HepG2 (cell line): ENCODE measurements around the gene NCOA7. TPM values are rescaled to one million over a fixed set of nuclear protein-coding genes. Genes with fewer than 3 reads are reported as not detected.

Source experiments
- ATF3 ChIP-seq: sonication (generic); formaldehyde crosslinking; IDR thresholded peaks from 2 replicates; pipeline ENCODE4 v1.4.0; 2020; ENCODE audit warnings: missing genetic modification reagents
- DR1 ChIP-seq: sonication (generic); formaldehyde crosslinking; IDR thresholded peaks from 2 replicates; pipeline ENCODE4 v1.8.0; 2021; ENCODE audit warnings: mild to moderate bottlenecking, missing genetic modification reagents, inconsistent platforms
- GABPB1 ChIP-seq: IDR thresholded peaks from 2 replicates; pipeline ENCODE4 v1.6.1; 2016; ENCODE audit warnings: mild to moderate bottlenecking, missing genetic modification reagents, moderate library complexity, missing compliant biosample characterization
- GMEB2 ChIP-seq: IDR thresholded peaks from 2 replicates; pipeline ENCODE4 v1.6.1; 2016; ENCODE audit warnings: missing biosample characterization, missing genetic modification reagents, low read depth
- HDAC1 ChIP-seq: sonication (generic); formaldehyde crosslinking; IDR thresholded peaks from 2 replicates; pipeline ENCODE4 v1.5.1; 2020; ENCODE audit warnings: mild to moderate bottlenecking, missing genetic modification reagents
- HNRNPK ChIP-seq: fragments of 200-400 bp; formaldehyde crosslinking; IDR thresholded peaks from 2 replicates; pipeline ENCODE4 v1.6.1; 2018; ENCODE audit warnings: low read length, low read depth, moderate library complexity, mild to moderate bottlenecking; ENCODE audit not compliant: poor library complexity, severe bottlenecking
- KAT7 ChIP-seq: IDR thresholded peaks from 2 replicates; pipeline ENCODE4 v1.6.1; 2018; ENCODE audit warnings: borderline replicate concordance, missing compliant biosample characterization
- KDM6A ChIP-seq: IDR thresholded peaks from 2 replicates; pipeline ENCODE4 v1.6.1; 2016; ENCODE audit warnings: low read depth
- MIER2 ChIP-seq: IDR thresholded peaks from 2 replicates; pipeline ENCODE4 v1.6.1; 2016; ENCODE audit warnings: missing biosample characterization, missing genetic modification reagents
- MTA1 ChIP-seq: sonication (generic); formaldehyde crosslinking; IDR thresholded peaks from 2 replicates; pipeline ENCODE4 v1.4.0; 2020; ENCODE audit warnings: missing genetic modification reagents, mild to moderate bottlenecking, borderline replicate concordance
- POLR2AphosphoS5 ChIP-seq: IDR thresholded peaks from 2 replicates; pipeline ENCODE4 v1.6.1; 2012; ENCODE audit warnings: low read depth, low read length
- TFAP4 ChIP-seq: sonication (generic); IDR thresholded peaks from 2 replicates; pipeline ENCODE4 v1.6.1; 2016; ENCODE audit warnings: low read depth, borderline replicate concordance
- TOE1 ChIP-seq: sonication (generic); formaldehyde crosslinking; IDR thresholded peaks from 2 replicates; pipeline ENCODE4 v1.4.0; 2020; ENCODE audit warnings: mild to moderate bottlenecking, missing genetic modification reagents
- ZBTB39 ChIP-seq: sonication (generic); formaldehyde crosslinking; IDR thresholded peaks from 2 replicates; pipeline ENCODE4 v1.5.0; 2020; ENCODE audit warnings: missing genetic modification reagents
- ZBTB8A ChIP-seq: sonication (generic); formaldehyde crosslinking; IDR thresholded peaks from 2 replicates; pipeline ENCODE4 v1.4.0; 2020; ENCODE audit warnings: mild to moderate bottlenecking, low read depth, missing genetic modification reagents, borderline replicate concordance
- ZNF235 ChIP-seq: sonication (generic); formaldehyde crosslinking; IDR thresholded peaks from 2 replicates; pipeline ENCODE4 v1.8.1; 2023; ENCODE audit warnings: mild to moderate bottlenecking, missing genetic modification reagents, borderline replicate concordance
- ZNF343 ChIP-seq: sonication (generic); formaldehyde crosslinking; IDR thresholded peaks from 2 replicates; pipeline ENCODE4 v1.4.0; 2020; ENCODE audit warnings: mild to moderate bottlenecking, missing genetic modification reagents
- ZNF441 ChIP-seq: sonication (generic); formaldehyde crosslinking; IDR thresholded peaks from 2 replicates; pipeline ENCODE4 v1.7.0; 2021; ENCODE audit warnings: missing genetic modification reagents, borderline replicate concordance
- ZNF510 ChIP-seq: sonication (generic); formaldehyde crosslinking; IDR thresholded peaks from 2 replicates; pipeline ENCODE4 v1.4.0; 2020; ENCODE audit warnings: low read depth, mild to moderate bottlenecking, missing genetic modification reagents
- ZNF598 ChIP-seq: sonication (generic); formaldehyde crosslinking; IDR thresholded peaks from 2 replicates; pipeline ENCODE4 v1.5.1; 2020; ENCODE audit warnings: mild to moderate bottlenecking, missing genetic modification reagents, borderline replicate concordance
- ZNF672 ChIP-seq: sonication (generic); formaldehyde crosslinking; IDR thresholded peaks from 2 replicates; pipeline ENCODE4 v1.8.1; 2022; ENCODE audit warnings: missing genetic modification reagents
- ZNF720 ChIP-seq: sonication (generic); formaldehyde crosslinking; IDR thresholded peaks from 2 replicates; pipeline ENCODE4 v1.4.0; 2020; ENCODE audit warnings: missing genetic modification reagents
- ZNF883 ChIP-seq: sonication (generic); formaldehyde crosslinking; IDR thresholded peaks from 2 replicates; pipeline ENCODE4 v1.5.1; 2020; ENCODE audit warnings: mild to moderate bottlenecking, missing genetic modification reagents; ENCODE audit errors: not compliant biosample characterization
- polyA plus RNA-seq, 8 experiments: library from polyadenylated mRNA; depleted of rRNA in 3 of 8; stranded (reverse) in 7 of 8; unstranded in 1 of 8; fragments of >200 nt; fragmentation: Illumina TruSeq in 4 of 8; extraction: Trizol in 4 of 8; gene quantifications; 2 replicates each; pipeline versions ENCODE4 v1.2.1 to v1.2.3, GENCODE V29; 2011 to 2016; ENCODE audit warnings: low read depth in 4 of 8, missing spikeins in 1 of 8, mixed read lengths in 1 of 8; ENCODE audit not compliant: insufficient read depth in 1 of 8
- total RNA-seq, 5 experiments: library from RNA; depleted of rRNA; stranded (reverse); fragments of >200 nt; fragmentation: Illumina TruSeq; extraction: Trizol; gene quantifications; 2 replicates each; pipeline ENCODE4 v1.2.3, GENCODE V29; 2016; ENCODE audit warnings: low read depth in 1 of 5

The NCOA7 gene
- total and polyA plus RNA-seq, 2 of the 13 experiments (the other 11 are each of a cell fraction or from before 2014, with no cell fraction given): 13.6 to 20.8 TPM

- TF ChIP-seq MTA1: peak; percentile 96; the same call in 1 of the 2 replicates
- peak; percentile 82 for TF ChIP-seq DR1 (CRISPR knock-in tag)
- peak; percentile 69; the same call in 1 of the 2 replicates for TF ChIP-seq ZBTB8A (CRISPR knock-in tag)
- TF ChIP-seq MIER2: peak; percentile 87
- peak; percentile 99 for TF ChIP-seq KAT7
- peak; percentile 47 for TF ChIP-seq HNRNPK
- TF ChIP-seq GABPB1 (CRISPR knock-in tag): peak; percentile 88
- TF ChIP-seq ZNF343 (CRISPR knock-in tag): peak; percentile 79
- no peak for TF ChIP-seq TOE1 (CRISPR knock-in tag)
- peak; percentile 95 for TF ChIP-seq ZNF883
- TF ChIP-seq ZNF720 (CRISPR knock-in tag): no peak
- TF ChIP-seq ZNF510: no peak
- TF ChIP-seq ATF3 (CRISPR knock-in tag): peak; percentile 48
- no peak; the same call in 1 of the 2 replicates for TF ChIP-seq ZBTB39 (CRISPR knock-in tag)
- peak; percentile 94; the same call in 1 of the 2 replicates for TF ChIP-seq ZNF235 (CRISPR knock-in tag)
- no peak for TF ChIP-seq TFAP4
- TF ChIP-seq GMEB2: peak; percentile 99
- no peak for TF ChIP-seq KDM6A (CRISPR knock-in tag)
- peak; percentile 99; the same call in 1 of the 2 replicates for TF ChIP-seq ZNF598
- TF ChIP-seq HDAC1: peak; percentile 97
- peak; percentile 85 for TF ChIP-seq POLR2AphosphoS5
- no peak for TF ChIP-seq ZNF672 (CRISPR knock-in tag)
- peak; percentile 87 for TF ChIP-seq ZNF441 (CRISPR knock-in tag)
Observed at GRCh38 chr6:125956506-125957390, 166.0 kb downstream of the NCOA7 start, which contains the start of gene HINT3 (continued).
